Measurements from ENCODE around the gene FAM110D.

- TF ChIP-seq RAD51 (IDR thresholded peaks at IDR 0.05) (no peak), USF2 (IDR thresholded peaks at IDR 0.05; ENCODE audit: borderline replicate concordance, low read depth, low read length) (no peak), CTCF (IDR thresholded peaks at IDR 0.05 in 2 of 3, conservative IDR thresholded peaks at IDR 0.05 in 1 of 3; ENCODE audit: control insufficient read depth in 2 of 3, extremely low read depth in 1 of 3, insufficient read depth in 1 of 3, low read depth in 3 of 3, low read length in 3 of 3) (no peak), USF1 (IDR thresholded peaks at IDR 0.05; ENCODE audit: borderline replicate concordance, extremely low read length, insufficient read depth, low read depth, low read length) (no peak), MYC (IDR thresholded peaks at IDR 0.05; ENCODE audit: insufficient read depth, insufficient read length, insufficient replicate concordance, low read length, severe bottlenecking) (no peak), CEBPB (IDR thresholded peaks at IDR 0.05; ENCODE audit: borderline replicate concordance in 1 of 2, low read depth in 2 of 2, low read length in 2 of 2) (no peak), ZBTB11 (CRISPR knock-in tag; IDR thresholded peaks at IDR 0.05) (no peak), CHD2 (IDR thresholded peaks at IDR 0.05; ENCODE audit: borderline replicate concordance, low read depth, low read length) (no peak), ELK1 (IDR thresholded peaks at IDR 0.05; ENCODE audit: low read depth, low read length) (no peak), KDM1A (IDR thresholded peaks at IDR 0.05; ENCODE audit: borderline replicate concordance) (no peak), SMAD1 (IDR thresholded peaks at IDR 0.05; ENCODE audit: low read depth, partially characterized antibody) (no peak), FOXK2 (IDR thresholded peaks at IDR 0.05) (no peak)
These were observed 4.8 kb downstream of the FAM110D start for GRCh38 chr1:26163684-26164035.
